Measurements from ENCODE around the gene TRIM17.
A peak's percentile ranks its signal among the peaks of the same experiment; 100 is the strongest.

Gene TRIM17

GRCh38 chr1:228370941-228371740 lies 45.5 kb downstream of the TRIM17 start:
- Histone ChIP-seq H3K79me2 (ENCODE audit: control insufficient read depth, insufficient read depth, low read length) (no peaks in the 10 kb centered on the region), H2BK15ac (replicated peaks; ENCODE audit: low read depth) (no peak overlapping the region), H4K5ac (ENCODE audit: low read length) (no peak overlapping the region), H2AK5ac (ENCODE audit: low read length) (no peak overlapping the region), H3K27me3 (ENCODE audit: insufficient read depth, low read length, poor library complexity) (no peaks in the 10 kb centered on the region), H2BK120ac (ENCODE audit: low read depth, low read length) (no peak overlapping the region), H3K4me2 (ENCODE audit: low read length) (no peak overlapping the region), H3K27ac (ENCODE audit: low read depth, low read length) (no peak overlapping the region), H3K36me3 (ENCODE audit: control insufficient read depth, insufficient read depth, low read length) (no peaks in the 10 kb centered on the region), H3K4me3 (ENCODE audit: low read length) (no peak overlapping the region), H3K23ac (ENCODE audit: low read length) (no peak overlapping the region), H3K9ac (ENCODE audit: low read length) (no peak overlapping the region), H3K18ac (ENCODE audit: low read length) (no peak overlapping the region), H3K4me1 (ENCODE audit: control insufficient read depth, low read depth, low read length) (no peaks in the 10 kb centered on the region), H3K4ac (ENCODE audit: low read depth, low read length) (no peak overlapping the region), H3K56ac (ENCODE audit: low read length) (no peak overlapping the region), H2BK5ac (ENCODE audit: low read length) (no peak overlapping the region), H3K79me1 (ENCODE audit: low read length) (no peaks in the 10 kb centered on the region), H4K8ac (ENCODE audit: low read depth, low read length) (no peak overlapping the region)
- WGBS (ENCODE audit: extremely low coverage, insufficient coverage, low lambda C conversion rate): no CpG with 5 or more reads among the region's 50 CpGs
- DNase-seq: no peak

GRCh38 chr1:228370439-228370940 lies 46.2 kb downstream of the TRIM17 start:
- no CpG with 5 or more reads among the region's 10 CpGs for WGBS (ENCODE audit: extremely low coverage, insufficient coverage, low lambda C conversion rate)
- no peak overlapping the region for H4K8ac ChIP-seq (ENCODE audit: low read depth, low read length)
- no peak overlapping the region for H3K27ac ChIP-seq (ENCODE audit: low read depth, low read length)
- no peak overlapping the region for H3K4ac ChIP-seq (ENCODE audit: low read depth, low read length)
- H2AK5ac ChIP-seq (ENCODE audit: low read length): no peak overlapping the region
- H2BK15ac ChIP-seq (replicated peaks; ENCODE audit: low read depth): no peak overlapping the region
- H2BK120ac ChIP-seq (ENCODE audit: low read depth, low read length): no peak overlapping the region
- H2BK5ac ChIP-seq (ENCODE audit: low read length): no peak overlapping the region
- no peak overlapping the region for H3K18ac ChIP-seq (ENCODE audit: low read length)
- H3K56ac ChIP-seq (ENCODE audit: low read length): no peak overlapping the region
- no peaks in the 10 kb centered on the region for H3K36me3 ChIP-seq (ENCODE audit: control insufficient read depth, insufficient read depth, low read length)
- H3K4me2 ChIP-seq (ENCODE audit: low read length): no peak overlapping the region
- no peak overlapping the region for H3K4me3 ChIP-seq (ENCODE audit: low read length)
- no peak for DNase-seq
- no peak overlapping the region for H3K9ac ChIP-seq (ENCODE audit: low read length)
- no peaks in the 10 kb centered on the region for H3K79me1 ChIP-seq (ENCODE audit: low read length)
- no peaks in the 10 kb centered on the region for H3K79me2 ChIP-seq (ENCODE audit: control insufficient read depth, insufficient read depth, low read length)
- no peak overlapping the region for H4K5ac ChIP-seq (ENCODE audit: low read length)
- H3K23ac ChIP-seq (ENCODE audit: low read length): no peak overlapping the region
- H3K4me1 ChIP-seq (ENCODE audit: control insufficient read depth, low read depth, low read length): no peaks in the 10 kb centered on the region
- no peaks in the 10 kb centered on the region for H3K27me3 ChIP-seq (ENCODE audit: insufficient read depth, low read length, poor library complexity)

GRCh38 chr1:228369608-228370438 lies 46.8 kb downstream of the TRIM17 start:
- H3K4me1 ChIP-seq (ENCODE audit: control insufficient read depth, low read depth, low read length): no peaks in the 10 kb centered on the region
- no peak overlapping the region for H4K5ac ChIP-seq (ENCODE audit: low read length)
- no CpG with 5 or more reads among the region's 18 CpGs for WGBS (ENCODE audit: extremely low coverage, insufficient coverage, low lambda C conversion rate)
- no peaks in the 10 kb centered on the region for H3K27me3 ChIP-seq (ENCODE audit: insufficient read depth, low read length, poor library complexity)
- no peak overlapping the region for H2AK5ac ChIP-seq (ENCODE audit: low read length)
- no peak overlapping the region for H3K23ac ChIP-seq (ENCODE audit: low read length)
- H3K4ac ChIP-seq (ENCODE audit: low read depth, low read length): no peak overlapping the region
- H3K9ac ChIP-seq (ENCODE audit: low read length): no peak overlapping the region
- DNase-seq: no peak
- H3K18ac ChIP-seq (ENCODE audit: low read length): no peak overlapping the region
- no peak overlapping the region for H2BK120ac ChIP-seq (ENCODE audit: low read depth, low read length)
- no peak overlapping the region for H3K4me2 ChIP-seq (ENCODE audit: low read length)
- H3K79me1 ChIP-seq (ENCODE audit: low read length): no peaks in the 10 kb centered on the region
- no peak overlapping the region for H4K8ac ChIP-seq (ENCODE audit: low read depth, low read length)
- H2BK15ac ChIP-seq (replicated peaks; ENCODE audit: low read depth): no peak overlapping the region
- no peaks in the 10 kb centered on the region for H3K79me2 ChIP-seq (ENCODE audit: control insufficient read depth, insufficient read depth, low read length)
- no peak overlapping the region for H3K4me3 ChIP-seq (ENCODE audit: low read length)
- no peak overlapping the region for H3K27ac ChIP-seq (ENCODE audit: low read depth, low read length)
- H3K36me3 ChIP-seq (ENCODE audit: control insufficient read depth, insufficient read depth, low read length): no peaks in the 10 kb centered on the region
- H2BK5ac ChIP-seq (ENCODE audit: low read length): no peak overlapping the region
- H3K56ac ChIP-seq (ENCODE audit: low read length): no peak overlapping the region

- H3K79me2 ChIP-seq (ENCODE audit: control insufficient read depth, insufficient read depth, low read length): no peaks in the 10 kb centered on the region
- WGBS (ENCODE audit: extremely low coverage, insufficient coverage, low lambda C conversion rate): no CpG with 5 or more reads among the region's 15 CpGs
Observed at GRCh38 chr1:228368801-228369607, 47.7 kb downstream of the TRIM17 start.

GRCh38 chr1:228367798-228368791 lies 48.6 kb downstream of the TRIM17 start:
- H3K79me2 ChIP-seq (ENCODE audit: control insufficient read depth, insufficient read depth, low read length): no peaks in the 10 kb centered on the region
- no peak overlapping the region for H2BK5ac ChIP-seq (ENCODE audit: low read length)
- no peak overlapping the region for H3K4me3 ChIP-seq (ENCODE audit: low read length)
- no peak overlapping the region for H3K23ac ChIP-seq (ENCODE audit: low read length)
- H3K36me3 ChIP-seq (ENCODE audit: control insufficient read depth, insufficient read depth, low read length): no peaks in the 10 kb centered on the region
- H3K18ac ChIP-seq (ENCODE audit: low read length): no peak overlapping the region
- peak overlapping the region; percentile 64 for H3K56ac ChIP-seq (ENCODE audit: low read length)
- H3K4me1 ChIP-seq (ENCODE audit: control insufficient read depth, low read depth, low read length): no peaks in the 10 kb centered on the region
- H3K4ac ChIP-seq (ENCODE audit: low read depth, low read length): no peak overlapping the region
- H4K8ac ChIP-seq (ENCODE audit: low read depth, low read length): no peak overlapping the region
- H2BK15ac ChIP-seq (replicated peaks; ENCODE audit: low read depth): no peak overlapping the region
- H2BK120ac ChIP-seq (ENCODE audit: low read depth, low read length): no peak overlapping the region
- H3K9ac ChIP-seq (ENCODE audit: low read length): no peak overlapping the region
- H3K4me2 ChIP-seq (ENCODE audit: low read length): no peak overlapping the region
- H2AK5ac ChIP-seq (ENCODE audit: low read length): no peak overlapping the region
- H3K79me1 ChIP-seq (ENCODE audit: low read length): no peaks in the 10 kb centered on the region
- DNase-seq: peak; percentile 57
- no peak overlapping the region for H3K27ac ChIP-seq (ENCODE audit: low read depth, low read length)
- no CpG with 5 or more reads among the region's 25 CpGs for WGBS (ENCODE audit: extremely low coverage, insufficient coverage, low lambda C conversion rate)
- no peak overlapping the region for H4K5ac ChIP-seq (ENCODE audit: low read length)
- no peaks in the 10 kb centered on the region for H3K27me3 ChIP-seq (ENCODE audit: insufficient read depth, low read length, poor library complexity)

More at GRCh38 chr1:228368801-228369607, 47.7 kb downstream of the TRIM17 start:
- H3K4me3 ChIP-seq (ENCODE audit: low read length): no peak overlapping the region
- no peak overlapping the region for H2AK5ac ChIP-seq (ENCODE audit: low read length)
- no peaks in the 10 kb centered on the region for H3K36me3 ChIP-seq (ENCODE audit: control insufficient read depth, insufficient read depth, low read length)
- H3K4ac ChIP-seq (ENCODE audit: low read depth, low read length): no peak overlapping the region
- no peak overlapping the region for H3K9ac ChIP-seq (ENCODE audit: low read length)
- no peak overlapping the region for H2BK15ac ChIP-seq (replicated peaks; ENCODE audit: low read depth)
- H2BK5ac ChIP-seq (ENCODE audit: low read length): no peak overlapping the region
- no peak overlapping the region for H3K27ac ChIP-seq (ENCODE audit: low read depth, low read length)
- no peak overlapping the region for H3K4me2 ChIP-seq (ENCODE audit: low read length)
- no peak for DNase-seq
- H2BK120ac ChIP-seq (ENCODE audit: low read depth, low read length): no peak overlapping the region
- no peaks in the 10 kb centered on the region for H3K27me3 ChIP-seq (ENCODE audit: insufficient read depth, low read length, poor library complexity)
- no peaks in the 10 kb centered on the region for H3K4me1 ChIP-seq (ENCODE audit: control insufficient read depth, low read depth, low read length)
- no peak overlapping the region for H4K8ac ChIP-seq (ENCODE audit: low read depth, low read length)
- H4K5ac ChIP-seq (ENCODE audit: low read length): no peak overlapping the region
- no peak overlapping the region for H3K23ac ChIP-seq (ENCODE audit: low read length)
- H3K18ac ChIP-seq (ENCODE audit: low read length): no peak overlapping the region
- H3K56ac ChIP-seq (ENCODE audit: low read length): no peak overlapping the region
- no peaks in the 10 kb centered on the region for H3K79me1 ChIP-seq (ENCODE audit: low read length)

Measured in mesendoderm (in vitro differentiated cells).